GM18861 (cell line): ENCODE results near the gene SHISA6.
"Not testable (repeated sequence)": the region's sequence is repeated elsewhere in the genome, so short reads cannot be mapped to it uniquely, and the experiment has no call there.

Source experiments
- ATAC-seq: cut with Tn5 transposase; IDR thresholded peaks from one replicate; pipeline ENCODE4 v1.9.1; 2021; ENCODE audit not compliant: unreplicated experiment

SHISA6 gene

GRCh38 chr17:11301874-11302273 is 60.9 kb downstream of the SHISA6 start:
- not testable (repeated sequence) for ATAC-seq

- ATAC-seq, result no peak
Measured at GRCh38 chr17:11302401-11303186, 61.6 kb downstream of the SHISA6 start.

- ATAC-seq, result no peak
Measured at GRCh38 chr17:11303773-11304394, 62.9 kb downstream of the SHISA6 start.

- no peak for ATAC-seq
Measured at GRCh38 chr17:11304568-11304967, 63.6 kb downstream of the SHISA6 start.

- no peak for ATAC-seq
Measured at GRCh38 chr17:11305524-11305923, 64.5 kb downstream of the SHISA6 start.

- ATAC-seq, result no peak
Measured at GRCh38 chr17:11308531-11308930, 67.5 kb downstream of the SHISA6 start.

- no peak for ATAC-seq
Measured at GRCh38 chr17:11309033-11309432, 68.0 kb downstream of the SHISA6 start.

- no peak for ATAC-seq
Measured at GRCh38 chr17:11309850-11310249, 68.8 kb downstream of the SHISA6 start.

GRCh38 chr17:11316451-11316850 is 75.4 kb downstream of the SHISA6 start:
- ATAC-seq, result not testable (repeated sequence)

- no peak for ATAC-seq
Measured at GRCh38 chr17:11318207-11318606, 77.2 kb downstream of the SHISA6 start.

GRCh38 chr17:11319894-11320293 is 78.9 kb downstream of the SHISA6 start:
- no peak for ATAC-seq

GRCh38 chr17:11324021-11324420 is 83.0 kb downstream of the SHISA6 start:
- no peak for ATAC-seq

- no peak for ATAC-seq
Measured at GRCh38 chr17:11324846-11325420, 83.9 kb downstream of the SHISA6 start.

GRCh38 chr17:11326492-11326891 is 85.5 kb downstream of the SHISA6 start:
- ATAC-seq, result no peak

GRCh38 chr17:11328770-11329169 is 87.8 kb downstream of the SHISA6 start:
- ATAC-seq, result no peak

GRCh38 chr17:11330006-11330405 is 89.0 kb downstream of the SHISA6 start:
- no peak for ATAC-seq

GRCh38 chr17:11330826-11331225 is 89.8 kb downstream of the SHISA6 start:
- ATAC-seq, result no peak

- ATAC-seq, result no peak
Measured at GRCh38 chr17:11331547-11332513, 90.8 kb downstream of the SHISA6 start.

- ATAC-seq, result no peak
Measured at GRCh38 chr17:11332706-11333105, 91.7 kb downstream of the SHISA6 start.

- ATAC-seq, result no peak
Measured at GRCh38 chr17:11334493-11334892, 93.5 kb downstream of the SHISA6 start.

GRCh38 chr17:11336290-11336689 is 95.3 kb downstream of the SHISA6 start:
- no peak for ATAC-seq
